HG03575 (cell line): ENCODE results near the gene PRPF31.

Experiments
- ATAC-seq: cut with Tn5 transposase; IDR thresholded peaks from one replicate; pipeline ENCODE4 v1.9.1; 2021; ENCODE audit not compliant: unreplicated experiment, insufficient number of reproducible peaks, low FRiP score; ENCODE audit errors: extremely low read depth

PRPF31 gene

GRCh38 chr19:54179921-54180461 is 64.4 kb downstream of the PRPF31 start:
- ATAC-seq, result no peak

GRCh38 chr19:54180691-54181091 is 65.1 kb downstream of the PRPF31 start:
- no peak for ATAC-seq
